NOMO-1 treated with dmso at 0.1 percent for 144 hours (cell line): ENCODE measurements around the gene WDFY4.

Source experiments
- DNase-seq: peaks from one replicate; lab custom pipeline; 2025; ENCODE audit not compliant: unreplicated experiment; lab: John Stamatoyannopoulos, UW

The WDFY4 gene

GRCh38 chr10:48740015-48740707, 55.5 kb downstream of the WDFY4 start:
- DNase-seq, result no peak

- no peak for DNase-seq
Observed at GRCh38 chr10:48740988-48741387, 56.3 kb downstream of the WDFY4 start.

- no peak for DNase-seq
Observed at GRCh38 chr10:48742891-48743860, 58.5 kb downstream of the WDFY4 start.

DNA sequence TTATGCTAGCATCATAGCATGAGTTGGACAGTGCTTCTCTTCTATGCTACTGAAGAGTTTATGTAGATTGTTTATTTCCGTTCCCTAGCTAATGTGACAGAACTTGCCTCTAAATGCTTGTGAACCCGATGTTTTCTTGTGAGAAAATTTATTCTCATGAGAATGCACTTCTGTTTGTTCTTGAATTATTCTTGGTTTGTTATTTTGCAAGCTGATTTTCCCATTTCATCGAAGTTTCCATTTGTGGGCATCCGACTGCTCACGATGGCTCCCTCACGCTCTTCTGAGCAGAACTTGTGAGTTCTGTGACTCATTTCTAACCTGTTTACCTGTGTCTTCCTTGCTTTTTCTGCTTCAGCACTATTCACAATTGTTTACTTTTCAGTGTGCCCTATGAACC, 59.9 kb downstream of the WDFY4 start:
- no peak for DNase-seq

DNA sequence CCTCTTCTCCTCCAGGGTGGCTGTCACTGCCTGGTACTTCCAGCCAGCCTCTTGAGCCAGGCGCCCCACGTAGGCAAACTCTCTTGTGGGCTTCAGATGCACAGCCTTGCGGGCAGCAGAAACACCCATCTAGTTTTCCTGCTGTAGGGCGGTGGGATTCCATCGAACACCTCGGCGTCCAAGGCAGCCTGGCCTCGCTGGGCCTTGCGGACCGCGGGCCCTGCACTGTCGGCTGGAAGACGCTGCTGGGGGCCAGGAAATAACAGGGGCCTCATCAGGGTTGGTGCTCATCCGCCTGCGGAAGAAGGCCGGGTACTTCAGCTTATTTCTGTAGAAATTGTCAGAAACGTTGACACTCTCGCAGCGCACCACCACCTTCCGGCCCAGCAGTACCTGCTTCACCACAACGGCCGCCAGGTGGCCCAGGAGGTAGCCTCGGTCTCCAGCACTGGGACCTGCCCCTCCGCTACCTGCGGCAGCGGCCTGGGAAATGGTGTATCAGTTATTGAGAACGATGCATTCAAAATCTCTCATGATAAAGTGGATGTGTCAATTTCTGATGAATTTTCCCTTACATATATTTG, 61.1 kb downstream of the WDFY4 start:
- no peak for DNase-seq

- DNase-seq, result no peak
Observed at GRCh38 chr10:48748573-48748972, 63.9 kb downstream of the WDFY4 start.

DNA sequence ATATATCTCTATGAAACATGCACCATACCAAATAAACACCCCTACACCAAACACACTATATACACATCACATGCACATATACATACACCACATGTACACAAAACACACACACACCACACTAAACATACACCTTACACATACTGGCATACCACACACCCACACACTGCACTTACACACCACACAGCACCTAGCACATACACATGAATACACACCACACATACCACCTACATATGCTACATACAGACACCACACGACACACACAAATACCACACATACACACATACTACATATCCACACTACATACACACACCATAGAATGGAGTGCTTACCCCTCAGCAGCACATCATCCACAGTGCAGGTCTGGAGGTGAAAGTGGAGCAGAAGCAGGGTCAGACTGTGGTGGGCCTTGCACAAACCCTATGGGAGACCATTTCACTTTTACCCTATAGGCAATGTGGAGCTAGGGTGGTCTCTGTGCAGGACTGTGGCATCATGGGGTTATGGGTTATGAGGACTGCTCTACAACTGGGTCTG, 64.6 kb downstream of the WDFY4 start:
- DNase-seq, result no peak

GRCh38 chr10:48750019-48750418, 65.3 kb downstream of the WDFY4 start:
- DNase-seq, result no peak

DNA sequence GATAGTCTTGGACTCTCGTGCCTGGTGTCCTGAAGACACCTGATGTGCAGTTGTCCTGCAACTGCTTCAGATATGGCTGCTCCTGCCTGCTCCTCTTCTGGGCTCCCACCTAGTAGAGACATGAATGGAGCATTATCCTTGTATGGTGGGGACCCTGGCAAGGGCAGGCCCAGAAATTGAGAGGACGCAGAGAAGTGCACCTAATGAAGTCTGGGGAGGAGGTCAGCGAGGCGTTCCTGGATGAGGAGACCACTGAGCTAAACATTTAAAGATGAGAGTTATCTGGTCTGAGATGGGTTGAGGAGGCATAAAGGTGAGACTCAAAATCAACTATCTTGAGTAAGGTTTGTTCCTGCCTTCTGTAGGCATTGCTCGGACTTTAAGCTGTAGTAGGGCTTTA, 66.3 kb downstream of the WDFY4 start:
- no peak for DNase-seq

- no peak for DNase-seq
Observed at GRCh38 chr10:48751730-48752129, 67.1 kb downstream of the WDFY4 start.

DNA sequence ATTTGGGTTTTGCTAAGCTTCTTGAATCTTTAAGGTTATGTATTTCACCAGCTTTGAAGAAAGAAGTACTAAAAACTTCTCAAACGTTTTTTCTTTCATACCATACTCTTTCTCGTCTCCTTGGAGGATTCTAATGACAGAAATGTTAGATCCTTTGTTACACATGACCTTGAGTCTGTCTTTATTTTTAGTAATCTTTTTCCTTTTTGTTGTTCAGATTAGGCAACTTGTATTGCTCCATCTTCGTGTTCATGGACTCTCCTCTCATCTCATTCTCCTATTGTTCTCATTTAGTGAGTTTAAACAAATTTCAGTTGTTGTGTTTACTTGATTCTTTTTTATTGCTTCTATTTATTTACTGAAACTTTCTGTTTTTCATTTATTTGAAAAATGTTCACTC, 73.7 kb downstream of the WDFY4 start:
- no peak for DNase-seq

GRCh38 chr10:48759113-48759901, 74.6 kb downstream of the WDFY4 start:
- DNase-seq, result no peak

DNA sequence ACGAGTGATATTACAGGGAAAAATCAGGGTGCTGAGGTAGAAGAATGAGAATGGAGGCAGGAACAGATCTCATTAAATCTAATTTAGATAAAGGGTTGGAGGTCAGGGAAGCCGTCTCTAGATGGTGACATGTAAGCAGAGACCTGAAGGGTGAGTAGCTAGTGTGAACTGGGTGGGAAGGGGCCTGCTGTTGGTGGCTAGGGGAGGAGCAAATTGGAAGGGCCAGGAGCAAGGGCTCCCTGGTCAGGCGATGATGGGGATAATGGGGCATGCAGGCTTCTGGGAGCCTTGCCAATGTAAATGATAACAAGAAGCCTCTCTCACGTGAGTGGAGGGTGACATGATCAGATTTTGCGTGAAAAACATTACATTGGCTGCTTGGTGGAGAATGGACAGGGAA, 76.3 kb downstream of the WDFY4 start:
- no peak for DNase-seq

- no peak for DNase-seq
Observed at GRCh38 chr10:48762064-48763042, 77.7 kb downstream of the WDFY4 start.

DNA sequence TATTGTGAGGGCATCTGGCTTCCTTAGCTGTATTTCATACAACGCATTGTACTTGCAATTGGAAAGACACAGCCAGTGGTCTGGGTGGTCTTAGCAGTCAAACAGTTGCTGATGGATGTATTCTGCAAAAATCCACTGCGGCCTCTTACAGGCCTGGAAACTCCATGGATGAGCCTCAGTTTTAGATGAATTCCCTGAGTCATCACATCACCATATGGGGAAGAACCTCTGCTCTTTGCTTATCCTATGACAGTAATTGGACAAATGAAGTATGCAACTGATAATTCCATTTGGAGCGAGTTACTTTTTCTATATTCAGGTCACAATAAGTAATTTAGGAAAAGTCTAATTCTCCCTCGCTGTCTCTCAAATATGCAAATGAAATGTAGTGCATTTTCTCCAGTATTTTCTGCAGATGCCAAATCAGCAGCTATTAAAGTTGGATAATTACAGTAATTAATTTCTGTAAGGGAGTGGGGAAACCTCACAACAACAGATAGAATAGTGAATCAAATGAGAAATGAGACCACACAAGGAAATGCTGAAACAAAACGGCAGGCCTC, 78.8 kb downstream of the WDFY4 start:
- no peak for DNase-seq

- DNase-seq, result no peak
Observed at GRCh38 chr10:48764486-48764885, 79.8 kb downstream of the WDFY4 start.

GRCh38 chr10:48765039-48765438, 80.4 kb downstream of the WDFY4 start:
- no peak for DNase-seq

GRCh38 chr10:48765527-48765926, 80.9 kb downstream of the WDFY4 start:
- no peak for DNase-seq

DNA sequence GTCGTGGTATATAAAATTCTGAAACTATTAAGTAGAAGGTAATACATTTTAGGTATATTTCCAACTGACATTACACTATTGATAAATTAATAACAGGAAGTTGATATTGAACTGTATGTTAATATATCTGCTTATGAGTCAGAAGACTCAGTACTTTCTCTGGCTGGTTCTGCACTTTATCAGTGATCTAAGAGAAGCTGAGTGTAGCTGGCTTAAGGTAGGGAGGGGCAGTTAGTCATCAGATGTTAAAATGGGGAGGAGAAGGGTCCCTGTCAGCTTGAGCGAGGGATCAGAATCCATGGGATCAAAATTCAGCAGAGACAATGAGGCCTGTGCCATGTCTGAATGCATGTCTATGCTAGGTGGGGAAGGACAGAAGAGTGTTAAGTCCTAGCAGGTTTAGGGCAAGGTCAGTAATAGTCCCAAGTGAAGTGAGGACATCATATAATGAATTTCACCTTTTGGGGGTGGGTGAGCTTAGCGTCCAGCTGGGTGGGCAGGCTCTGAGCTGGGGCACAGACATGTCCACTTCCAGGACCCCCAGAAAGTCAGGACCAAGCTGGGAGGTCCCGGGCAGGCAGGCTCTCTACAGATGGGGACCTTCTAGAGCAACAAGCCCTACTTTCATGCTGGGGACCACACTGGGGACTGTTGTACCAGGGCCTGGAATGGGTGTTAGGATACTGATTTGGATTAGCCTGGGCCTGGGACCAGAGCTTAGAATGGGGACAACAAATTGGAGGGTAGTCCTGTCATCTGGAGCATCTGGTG, 82.9 kb downstream of the WDFY4 start:
- no peak for DNase-seq
